Pons (tissue), 1 donor: ENCODE data around the gene DOCK7.
A peak's percentile ranks its signal among the peaks of the same experiment; 100 is the strongest.
"Not testable (repeated sequence)": the region's sequence is repeated elsewhere in the genome, so short reads cannot be mapped to it uniquely, and the experiment has no call there.

Source experiments
- DNase-seq: peaks from one replicate; pipeline ENCODE4 v3.0.0-alpha.2; 2016; ENCODE audit warnings: low spot score

DOCK7 gene

GRCh38 chr1:62528015-62528414 is 160.2 kb downstream of the DOCK7 start:
- no peak for DNase-seq

GRCh38 chr1:62527346-62527745 is 160.8 kb downstream of the DOCK7 start:
- DNase-seq, result not testable (repeated sequence)

GRCh38 chr1:62523860-62524259 is 164.3 kb downstream of the DOCK7 start:
- no peak for DNase-seq

- no peak for DNase-seq
Observed at GRCh38 chr1:62516600-62516999, 171.6 kb downstream of the DOCK7 start.

- no peak for DNase-seq
Observed at GRCh38 chr1:62514746-62515423, 173.3 kb downstream of the DOCK7 start.

GRCh38 chr1:62513013-62513412 is 175.2 kb downstream of the DOCK7 start:
- no peak for DNase-seq

- no peak for DNase-seq
Observed at GRCh38 chr1:62509028-62509427, 179.2 kb downstream of the DOCK7 start.

GRCh38 chr1:62508187-62508758 is 179.9 kb downstream of the DOCK7 start:
- DNase-seq, result peak; percentile 65

GRCh38 chr1:62500210-62500609 is 188.0 kb downstream of the DOCK7 start:
- no peak for DNase-seq

- DNase-seq, result no peak
Observed at GRCh38 chr1:62494137-62494536, 194.0 kb downstream of the DOCK7 start.

- no peak for DNase-seq
Observed at GRCh38 chr1:62493656-62494055, 194.5 kb downstream of the DOCK7 start.

- DNase-seq, result no peak
Observed at GRCh38 chr1:62492521-62492920, 195.7 kb downstream of the DOCK7 start.

- no peak for DNase-seq
Observed at GRCh38 chr1:62487956-62488355, 200.2 kb downstream of the DOCK7 start.

GRCh38 chr1:62484824-62485468 is 203.2 kb downstream of the DOCK7 start:
- no peak for DNase-seq

GRCh38 chr1:62481681-62482080 is 206.5 kb downstream of the DOCK7 start:
- no peak for DNase-seq

- DNase-seq, result no peak
Observed at GRCh38 chr1:62476525-62477219, 211.5 kb downstream of the DOCK7 start.

- DNase-seq, result no peak
Observed at GRCh38 chr1:62467092-62467491, 221.1 kb downstream of the DOCK7 start.

- DNase-seq, result no peak
Observed at GRCh38 chr1:62462370-62462769, 225.8 kb downstream of the DOCK7 start.

- no peak for DNase-seq
Observed at GRCh38 chr1:62457955-62458354, 230.2 kb downstream of the DOCK7 start.

GRCh38 chr1:62452951-62453350 is 235.2 kb downstream of the DOCK7 start:
- no peak for DNase-seq

GRCh38 chr1:62450301-62450700 is 237.9 kb downstream of the DOCK7 start:
- no peak for DNase-seq

- DNase-seq, result no peak
Observed at GRCh38 chr1:62448221-62448933, 239.8 kb downstream of the DOCK7 start.
